Heart left ventricle (tissue), 16 donors: Measurements from ENCODE around the gene TTLL5. TPM values are rescaled to one million over a fixed set of nuclear protein-coding genes. Genes with fewer than 3 reads are reported as not detected.

Experiments used
- ATAC-seq, 4 donors: fragments of 200-7000 bp; cut with Tn5 transposase; one replicate each; pipeline ENCODE4 v1.9.1; 2020 to 2022; ENCODE audit warnings: moderate library complexity in 4 of 4, mild to moderate bottlenecking in 3 of 4, moderate number of reproducible peaks in 1 of 4
- DNase-seq, 5 donors: peaks; one replicate each; pipeline ENCODE4 v3.0.0-alpha.2; 2020
- H3K27ac ChIP-seq, 12 donors: fragments of 200-600 bp; sonication (generic) in 4 of 12; one replicate each; pipeline versions ENCODE4 v1.5.0 to v1.8.0; 2016 to 2022; ENCODE audit warnings: mild to moderate bottlenecking in 2 of 12
- H3K27me3 ChIP-seq, 9 donors: fragments of 200-600 bp; sonication (generic) in 2 of 9; one replicate each; pipeline versions ENCODE4 v1.5.1 to v1.8.0; 2016 to 2022; ENCODE audit warnings: mild to moderate bottlenecking in 3 of 9
- H3K36me3 ChIP-seq, 9 donors: fragments of 200-600 bp; sonication (generic) in 2 of 9; one replicate each; pipeline versions ENCODE4 v1.5.0 to v1.8.0; 2018 to 2022; ENCODE audit warnings: mild to moderate bottlenecking in 2 of 9
- H3K4me1 ChIP-seq, 12 donors: fragments of 200-600 bp; sonication (generic) in 4 of 12; one replicate each; pipeline versions ENCODE4 v1.5.0 to v1.8.0; 2016 to 2022; ENCODE audit warnings: mild to moderate bottlenecking in 3 of 12
- H3K4me3 ChIP-seq, 12 donors: fragments of 200-600 bp; sonication (generic) in 4 of 12; one replicate each; pipeline versions ENCODE4 v1.5.0 to v1.8.0; 2017 to 2022; ENCODE audit warnings: mild to moderate bottlenecking in 9 of 12, moderate library complexity in 4 of 12
- H3K9me3 ChIP-seq, 12 donors: fragments of 200-600 bp; sonication (generic) in 4 of 12; one replicate each; pipeline versions ENCODE4 v1.5.0 to v1.8.0; 2016 to 2022; ENCODE audit warnings: mild to moderate bottlenecking in 1 of 12
- CTCF ChIP-seq, 12 donors: fragments of 200-600 bp; sonication (generic) in 4 of 12; IDR thresholded peaks; one replicate each; pipeline versions ENCODE4 v1.5.0 to v1.8.0; 2018 to 2022; ENCODE audit warnings: antibody characterized with exemption in 12 of 12, mild to moderate bottlenecking in 5 of 12
- POLR2A ChIP-seq, 2 donors: fragments of 450-650 bp; IDR thresholded peaks; one replicate each; pipeline ENCODE4 v1.6.1; 2017; ENCODE audit warnings: antibody characterized with exemption in 2 of 2, mild to moderate bottlenecking in 2 of 2, moderate library complexity in 2 of 2
- WGBS, 4 donors: extraction: QIAGEN DNeasy Blood & Tissue Kit in 2 of 4; methylation state at CpG; one replicate each; pipeline versions ENCODE4 v1.1.5 to v1.1.7; 2013 to 2018; 5-methylcytosine and 5-hydroxymethylcytosine counted together
- intact Hi-C, 10 donors: fragments of 100-400 bp; cut with DNase I; formaldehyde crosslinking; loops; one replicate each; pipeline versions ENCODE4 v1.11.1 to v1.14.2; 2022
- polyA plus RNA-seq, 2 donors: library from polyadenylated mRNA; stranded (reverse); fragments of 200-250 nt; gene quantifications; one replicate each; pipeline ENCODE4 v1.2.3, GENCODE V29; 2013
- total RNA-seq, 9 donors: library from RNA; depleted of rRNA in 2 of 9; stranded (reverse); fragments of >200 nt in 2 of 9; fragmentation: NEBNext Ultra II Directional in 3 of 9; extraction: Animal tissue kit (Norgen Biotek cat#: 25700) in 3 of 9; gene quantifications; one replicate each; pipeline versions ENCODE4 v1.1.0 to v1.2.4, GENCODE V29; 2016 to 2023
- donor health status: ischemic (EF 13 %, LVEDD 7.1; RV severe dilation, severe dysfunction).
- donor health status: healthy with polysubstance abuse.
- donor health status: DM: no; HTN: yes; CAD: no.
- donor health status: DM: no; HTN: no; CAD: no.
- donor health status: ischemic (EF 25% LVEDD 6.9; RV normal size, moderate dysfunction).
- donor health status: ischemic (EF 25% LVEDD 5.7; RV mildly dilated, moderate dysfunction).
- donor health status: healthy.
- donor health status: DM: yes; HTN: yes; CAD: no.
- donor health status: ischemic (EF 35%, LVEDD 5.7; RV mildly dilated, moderate dysfunction).
- donor health status: nonischemic (EF 11% LVEDD 7.7; RV severe dilation, severe dysfunction).
- donor health status: DM: yes; HTN: yes; CAD: no.
- donor health status: PGD.
- donor health status: ischemic (EF 29% LVEDD 5.4; RV normal size, mild dysfunction).
- donor health status: nonischemic (EF 23%, LVEDD 6.1; RV moderate dilation, normal function).

The TTLL5 gene
- total and polyA plus RNA-seq, 11 donors: 6.2 to 24.6 (median 15.8) TPM

GRCh38 chr14:75793806-75794205, 132.8 kb downstream of the TTLL5 start:
- H3K36me3 ChIP-seq: peaks cover 0 to 5% (median 0%) of the 10 kb centered on the region in 9 donors
- intact Hi-C loops: loop anchor here (1.0 to 10.0 kb wide), 10 partner anchors 82 to 191 kb away; partner anchors contain the start of genes TGFB3 (in 3 of the 10) and IFT43 (in 1 of the 10)
- DNase-seq: no peak
- WGBS, 4 donors: 63 to 79% (median 66%) methylated on average over 2 of the region's 2 CpGs
- TF ChIP-seq POLR2A (IDR thresholded peaks at IDR 0.05) (no peak), CTCF (IDR thresholded peaks at IDR 0.05) (peak in 4 of 12 donors; percentile 19 to 46 (median 34))
- H3K4me3 ChIP-seq: no peak overlapping the region
- peak overlapping the region in 4 of 12 donors; percentile 12 to 54 (median 20) for H3K27ac ChIP-seq
- peaks cover 0 to 24% (median 0%) of the 10 kb centered on the region in 12 donors for H3K9me3 ChIP-seq
- peaks cover 0 to 11% (median 5%) of the 10 kb centered on the region in 12 donors for H3K4me1 ChIP-seq
- peak in 2 of 4 donors; percentile 50 to 54 for ATAC-seq
- no peaks in the 10 kb centered on the region for H3K27me3 ChIP-seq

- Histone ChIP-seq H3K27me3 (no peaks in the 10 kb centered on the region), H3K36me3 (peaks cover 0 to 12% (median 0%) of the 10 kb centered on the region in 9 donors), H3K4me1 (peaks cover 0 to 11% (median 5%) of the 10 kb centered on the region in 12 donors), H3K4me3 (no peak overlapping the region), H3K27ac (peak overlapping the region in 3 of 12 donors; percentile 15 to 54 (median 26)), H3K9me3 (peaks cover 0 to 23% (median 0%) of the 10 kb centered on the region in 12 donors)
- DNase-seq (no peak), ATAC-seq (peak; percentile 92 to 99 (median 98))
- WGBS, 4 donors: 39 to 51% (median 43%) methylated on average over 2 of the region's 2 CpGs
- intact Hi-C loops: loop anchor here (1.0 to 10.0 kb wide), 9 partner anchors 82 to 190 kb away; partner anchors contain the start of genes TGFB3 (in 3 of the 10) and IFT43 (in 1 of the 10)
- TF ChIP-seq CTCF (IDR thresholded peaks at IDR 0.05) (peak; percentile 17 to 71 (median 53)), POLR2A (IDR thresholded peaks at IDR 0.05) (no peak)
Measured at GRCh38 chr14:75794615-75795038, 133.6 kb downstream of the TTLL5 start.

- DNase-seq: no peak
- H3K9me3 ChIP-seq: peaks cover 0 to 29% (median 0%) of the 10 kb centered on the region in 12 donors
- no peak overlapping the region for H3K4me3 ChIP-seq
- H3K36me3 ChIP-seq: peaks cover 0 to 25% (median 0%) of the 10 kb centered on the region in 9 donors
- intact Hi-C loops: loop anchor here in 4 of 10 donors (5.0 to 10.0 kb wide), 4 partner anchors 64 to 182 kb away; partner anchors contain the start of gene TGFB3 (in 1 of the 4)
- no peaks in the 10 kb centered on the region for H3K27me3 ChIP-seq
- no peak for TF ChIP-seq POLR2A (IDR thresholded peaks at IDR 0.05)
- no peak for TF ChIP-seq CTCF (IDR thresholded peaks at IDR 0.05)
- no peak overlapping the region for H3K27ac ChIP-seq
- WGBS, 4 donors: 98 to 100% (median 99%) methylated on average over 5 of the region's 5 CpGs
- ATAC-seq: no peak
- H3K4me1 ChIP-seq: peaks cover 0 to 26% (median 12%) of the 10 kb centered on the region in 12 donors
Measured at GRCh38 chr14:75800792-75801191, 139.7 kb downstream of the TTLL5 start.

- peaks cover 0 to 34% (median 16%) of the 10 kb centered on the region in 12 donors for H3K4me1 ChIP-seq
- peaks cover 0 to 17% (median 0%) of the 10 kb centered on the region in 12 donors for H3K9me3 ChIP-seq
- H3K27me3 ChIP-seq: no peaks in the 10 kb centered on the region
- intact Hi-C loops: loop anchor here in 4 of 10 donors (5.0 to 10.0 kb wide), 4 partner anchors 62 to 180 kb away; partner anchors contain the start of gene TGFB3 (in 1 of the 4)
- DNase-seq (no peak), ATAC-seq (no peak)
- 96 to 100% (median 97%) methylated on average over 1 of the region's 1 CpG for WGBS, 4 donors
- no peak overlapping the region for H3K4me3 ChIP-seq
- peaks cover 0 to 25% (median 0%) of the 10 kb centered on the region in 9 donors for H3K36me3 ChIP-seq
- TF ChIP-seq POLR2A (IDR thresholded peaks at IDR 0.05): no peak
- no peak for TF ChIP-seq CTCF (IDR thresholded peaks at IDR 0.05)
- H3K27ac ChIP-seq: no peak overlapping the region
Measured at GRCh38 chr14:75802486-75802885, 141.4 kb downstream of the TTLL5 start.
